ENCODE measurements around the gene AHRR. TPM values are rescaled to one million over a fixed set of nuclear protein-coding genes. Genes with fewer than 3 reads are reported as not detected.

Gene AHRR
- total and polyA plus RNA-seq, 2 experiments from 2014 or later = 0.27 to 1.8 TPM

DNA sequence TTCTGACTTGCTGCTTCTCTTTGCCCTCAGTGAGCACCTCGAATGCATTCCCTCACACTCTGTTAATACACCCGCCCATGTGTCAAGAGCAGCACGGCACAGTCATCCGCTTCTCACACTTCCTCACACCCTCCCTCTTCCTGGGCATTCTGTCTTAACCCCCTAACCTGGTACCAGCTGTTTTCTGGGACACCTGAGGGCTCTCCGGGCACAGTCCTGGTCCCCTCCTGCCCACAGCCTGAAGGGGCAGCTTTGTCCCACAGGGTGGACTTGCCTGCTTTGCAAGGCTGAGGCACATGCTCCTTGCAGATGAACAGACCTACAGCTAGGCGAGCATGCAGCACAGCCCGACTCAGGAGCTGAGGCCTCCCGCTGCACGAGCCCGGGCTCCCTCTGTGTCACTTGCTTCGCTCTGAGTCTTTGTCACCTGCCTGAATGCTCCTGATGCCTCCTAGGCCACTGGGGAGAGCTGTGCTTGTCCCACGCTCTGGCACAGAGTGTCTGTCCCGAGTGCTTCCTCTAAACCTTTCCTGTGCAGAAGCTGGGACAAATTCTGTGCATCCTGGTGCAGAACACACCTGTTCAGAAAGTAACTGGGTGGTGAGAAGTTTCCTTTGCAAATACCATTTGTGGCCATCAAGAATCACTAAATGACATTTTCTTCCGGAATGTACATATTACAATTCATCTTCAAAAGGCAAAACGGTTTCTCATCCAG lies 47.8 kb downstream of the AHRR start:
- Histone ChIP-seq H3K4me3 (no peak overlapping the region), H3K79me2 (replicated peaks; ENCODE audit: insufficient read depth) (no peaks in the 10 kb centered on the region), H2AFZ (no peak overlapping the region), H3K27ac (ENCODE audit: low read depth) (no peak overlapping the region), H3K4me1 (ENCODE audit: insufficient read depth) (no peaks in the 10 kb centered on the region), H3K9me2 (ENCODE audit: insufficient read depth) (no peaks in the 10 kb centered on the region), H4K20me1 (replicated peaks; ENCODE audit: insufficient read depth) (no peaks in the 10 kb centered on the region), H3F3A (replicated peaks; ENCODE audit: low read depth) (no peaks in the 10 kb centered on the region), H3K27me3 (ENCODE audit: insufficient read depth) (peaks cover 5% of the 10 kb centered on the region), H3K36me3 (ENCODE audit: insufficient read depth) (no peaks in the 10 kb centered on the region), H3K4me2 (no peak overlapping the region)
- Mint-ChIP-seq H3K27ac (no peak overlapping the region), H3K4me1 (peaks cover 10% of the 10 kb centered on the region), H3K4me3 (no peak overlapping the region), H3K27me3 (ENCODE audit: insufficient read depth, low read depth, poor library complexity) (peaks cover 6% of the 10 kb centered on the region), H3K36me3 (ENCODE audit: low read depth) (no peaks in the 10 kb centered on the region), H3K9me3 (no peaks in the 10 kb centered on the region; the same call in 1 of the 3 replicates)
- ATAC-seq (no peak), DNase-seq (ENCODE audit: low spot score) (no peak)
- TF ChIP-seq EZH2 (IDR thresholded peaks at IDR 0.05; ENCODE audit: low read depth, unreplicated experiment) = no peak
- no peak for TF ChIP-seq ZNF114 (CRISPR knock-in tag; IDR thresholded peaks at IDR 0.05)
- TF ChIP-seq JUNB (IDR thresholded peaks at IDR 0.05; ENCODE audit: unreplicated experiment) = no peak
- TF ChIP-seq, protein P1, sequence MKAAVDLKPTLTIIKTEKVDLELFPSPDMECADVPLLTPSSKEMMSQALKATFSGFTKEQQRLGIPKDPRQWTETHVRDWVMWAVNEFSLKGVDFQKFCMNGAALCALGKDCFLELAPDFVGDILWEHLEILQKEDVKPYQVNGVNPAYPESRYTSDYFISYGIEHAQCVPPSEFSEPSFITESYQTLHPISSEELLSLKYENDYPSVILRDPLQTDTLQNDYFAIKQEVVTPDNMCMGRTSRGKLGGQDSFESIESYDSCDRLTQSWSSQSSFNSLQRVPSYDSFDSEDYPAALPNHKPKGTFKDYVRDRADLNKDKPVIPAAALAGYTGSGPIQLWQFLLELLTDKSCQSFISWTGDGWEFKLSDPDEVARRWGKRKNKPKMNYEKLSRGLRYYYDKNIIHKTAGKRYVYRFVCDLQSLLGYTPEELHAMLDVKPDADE (IDR thresholded peaks at IDR 0.05) = no peak
- TF ChIP-seq CREB1 (CRISPR knock-in tag; IDR thresholded peaks at IDR 0.05; ENCODE audit: low read depth) = no peak
- TF ChIP-seq POLR2AphosphoS5 (IDR thresholded peaks at IDR 0.05; ENCODE audit: low read depth) = no peak
- TF ChIP-seq NANOG (IDR thresholded peaks at IDR 0.05; ENCODE audit: borderline replicate concordance) = no peak
- TF ChIP-seq STAT1 (IDR thresholded peaks at IDR 0.05; ENCODE audit: unreplicated experiment) = no peak
- no peak for TF ChIP-seq EZH2phosphoT487 (IDR thresholded peaks at IDR 0.05; ENCODE audit: unreplicated experiment)
- no peak for TF ChIP-seq ZNF331 (CRISPR knock-in tag; IDR thresholded peaks at IDR 0.05; ENCODE audit: low read depth)
- TF ChIP-seq ZNF462 (CRISPR knock-in tag; IDR thresholded peaks at IDR 0.05) = no peak
- TF ChIP-seq, protein P2, sequence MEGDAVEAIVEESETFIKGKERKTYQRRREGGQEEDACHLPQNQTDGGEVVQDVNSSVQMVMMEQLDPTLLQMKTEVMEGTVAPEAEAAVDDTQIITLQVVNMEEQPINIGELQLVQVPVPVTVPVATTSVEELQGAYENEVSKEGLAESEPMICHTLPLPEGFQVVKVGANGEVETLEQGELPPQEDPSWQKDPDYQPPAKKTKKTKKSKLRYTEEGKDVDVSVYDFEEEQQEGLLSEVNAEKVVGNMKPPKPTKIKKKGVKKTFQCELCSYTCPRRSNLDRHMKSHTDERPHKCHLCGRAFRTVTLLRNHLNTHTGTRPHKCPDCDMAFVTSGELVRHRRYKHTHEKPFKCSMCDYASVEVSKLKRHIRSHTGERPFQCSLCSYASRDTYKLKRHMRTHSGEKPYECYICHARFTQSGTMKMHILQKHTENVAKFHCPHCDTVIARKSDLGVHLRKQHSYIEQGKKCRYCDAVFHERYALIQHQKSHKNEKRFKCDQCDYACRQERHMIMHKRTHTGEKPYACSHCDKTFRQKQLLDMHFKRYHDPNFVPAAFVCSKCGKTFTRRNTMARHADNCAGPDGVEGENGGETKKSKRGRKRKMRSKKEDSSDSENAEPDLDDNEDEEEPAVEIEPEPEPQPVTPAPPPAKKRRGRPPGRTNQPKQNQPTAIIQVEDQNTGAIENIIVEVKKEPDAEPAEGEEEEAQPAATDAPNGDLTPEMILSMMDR (conservative IDR thresholded peaks at IDR 0.05; ENCODE audit: low read depth in 2 of 2) = no peak
- TF ChIP-seq, protein P3, sequence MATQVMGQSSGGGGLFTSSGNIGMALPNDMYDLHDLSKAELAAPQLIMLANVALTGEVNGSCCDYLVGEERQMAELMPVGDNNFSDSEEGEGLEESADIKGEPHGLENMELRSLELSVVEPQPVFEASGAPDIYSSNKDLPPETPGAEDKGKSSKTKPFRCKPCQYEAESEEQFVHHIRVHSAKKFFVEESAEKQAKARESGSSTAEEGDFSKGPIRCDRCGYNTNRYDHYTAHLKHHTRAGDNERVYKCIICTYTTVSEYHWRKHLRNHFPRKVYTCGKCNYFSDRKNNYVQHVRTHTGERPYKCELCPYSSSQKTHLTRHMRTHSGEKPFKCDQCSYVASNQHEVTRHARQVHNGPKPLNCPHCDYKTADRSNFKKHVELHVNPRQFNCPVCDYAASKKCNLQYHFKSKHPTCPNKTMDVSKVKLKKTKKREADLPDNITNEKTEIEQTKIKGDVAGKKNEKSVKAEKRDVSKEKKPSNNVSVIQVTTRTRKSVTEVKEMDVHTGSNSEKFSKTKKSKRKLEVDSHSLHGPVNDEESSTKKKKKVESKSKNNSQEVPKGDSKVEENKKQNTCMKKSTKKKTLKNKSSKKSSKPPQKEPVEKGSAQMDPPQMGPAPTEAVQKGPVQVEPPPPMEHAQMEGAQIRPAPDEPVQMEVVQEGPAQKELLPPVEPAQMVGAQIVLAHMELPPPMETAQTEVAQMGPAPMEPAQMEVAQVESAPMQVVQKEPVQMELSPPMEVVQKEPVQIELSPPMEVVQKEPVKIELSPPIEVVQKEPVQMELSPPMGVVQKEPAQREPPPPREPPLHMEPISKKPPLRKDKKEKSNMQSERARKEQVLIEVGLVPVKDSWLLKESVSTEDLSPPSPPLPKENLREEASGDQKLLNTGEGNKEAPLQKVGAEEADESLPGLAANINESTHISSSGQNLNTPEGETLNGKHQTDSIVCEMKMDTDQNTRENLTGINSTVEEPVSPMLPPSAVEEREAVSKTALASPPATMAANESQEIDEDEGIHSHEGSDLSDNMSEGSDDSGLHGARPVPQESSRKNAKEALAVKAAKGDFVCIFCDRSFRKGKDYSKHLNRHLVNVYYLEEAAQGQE (IDR thresholded peaks at IDR 0.05; ENCODE audit: unreplicated experiment) = no peak
